Smooth muscle cell (in vitro differentiated cells): ENCODE data around the gene GPR61. TPM values are rescaled to one million over a fixed set of nuclear protein-coding genes. Genes with fewer than 3 reads are reported as not detected.
A peak's percentile ranks its signal among the peaks of the same experiment; 100 is the strongest.

Source experiments
- DNase-seq: peaks from one replicate; lab custom pipeline; 2025; ENCODE audit not compliant: unreplicated experiment; lab: John Stamatoyannopoulos, UW
- H2AFZ ChIP-seq: fragments of 200-600 bp; sonication (generic); 2 replicates; pipeline ENCODE4 v1.6.0; 2016; ENCODE audit warnings: antibody characterized with exemption, low read depth, mild to moderate bottlenecking
- H3F3A ChIP-seq: fragments of 200-600 bp; sonication (generic); 2 replicates; pipeline ENCODE4 v1.6.0; 2017; ENCODE audit warnings: antibody characterized with exemption, low read depth
- H3K27ac ChIP-seq: fragments of 200-600 bp; sonication (generic); 2 replicates; pipeline ENCODE4 v1.5.1; 2016; ENCODE audit warnings: low read depth, mild to moderate bottlenecking
- H3K27me3 ChIP-seq: fragments of 200-600 bp; sonication (generic); 2 replicates; pipeline ENCODE4 v1.6.1; 2016; ENCODE audit warnings: low read depth, mild to moderate bottlenecking
- H3K36me3 ChIP-seq: fragments of 200-600 bp; sonication (generic); 2 replicates; pipeline ENCODE4 v1.5.1; 2016; ENCODE audit warnings: low read depth
- H3K4me1 ChIP-seq: fragments of 200-600 bp; sonication (generic); 2 replicates; pipeline ENCODE4 v1.5.1; 2016; ENCODE audit warnings: low read depth
- H3K4me2 ChIP-seq: fragments of 200-600 bp; sonication (generic); 2 replicates; pipeline ENCODE4 v1.6.0; 2016; ENCODE audit warnings: mild to moderate bottlenecking
- H3K4me3 ChIP-seq: fragments of 200-600 bp; sonication (generic); 2 replicates; pipeline ENCODE4 v1.5.1; 2016; ENCODE audit warnings: mild to moderate bottlenecking
- H3K79me2 ChIP-seq: fragments of 200-600 bp; sonication (generic); 2 replicates; pipeline ENCODE4 v1.6.0; 2016; ENCODE audit warnings: low read depth, mild to moderate bottlenecking
- H3K9ac ChIP-seq: fragments of 200-600 bp; sonication (generic); 2 replicates; pipeline ENCODE4 v1.6.0; 2016; ENCODE audit warnings: low read depth
- H3K9me3 ChIP-seq: fragments of 200-600 bp; sonication (generic); replicated peaks from 2 replicates; pipeline ENCODE4 v1.5.1; 2016; ENCODE audit warnings: low read depth
- H4K20me1 ChIP-seq: fragments of 200-600 bp; sonication (generic); 2 replicates; pipeline ENCODE4 v1.6.0; 2016; ENCODE audit warnings: low read depth
- WGBS: methylation state at CpG from one replicate; pipeline ENCODE4 v1.1.7; 2016; ENCODE audit warnings: low lambda C conversion rate; 5-methylcytosine and 5-hydroxymethylcytosine counted together
- polyA plus RNA-seq: library from polyadenylated mRNA; unstranded; fragments of >200 nt; fragmentation: Nextera tagmentation; extraction: Ambion mirVana; gene quantifications from 2 replicates; pipeline ENCODE4 v1.2.1, GENCODE V29; 2016
- total RNA-seq: library from RNA; depleted of rRNA; stranded (reverse); fragments of >200 nt; gene quantifications from 2 replicates; pipeline ENCODE4 v1.2.3, GENCODE V29; 2014
- TF ChIP-seq, protein P1 (sequence below): fragments of 200-600 bp; sonication (generic); IDR thresholded peaks from 2 replicates; pipeline ENCODE4 v1.5.1; 2017; ENCODE audit warnings: borderline replicate concordance, mild to moderate bottlenecking, antibody characterized with exemption; ENCODE audit not compliant: insufficient read depth, poor library complexity, severe bottlenecking

Gene GPR61
- total and polyA plus RNA-seq, 2 experiments from 2014 or later: 0.37 TPM; not detected in 1

DNA sequence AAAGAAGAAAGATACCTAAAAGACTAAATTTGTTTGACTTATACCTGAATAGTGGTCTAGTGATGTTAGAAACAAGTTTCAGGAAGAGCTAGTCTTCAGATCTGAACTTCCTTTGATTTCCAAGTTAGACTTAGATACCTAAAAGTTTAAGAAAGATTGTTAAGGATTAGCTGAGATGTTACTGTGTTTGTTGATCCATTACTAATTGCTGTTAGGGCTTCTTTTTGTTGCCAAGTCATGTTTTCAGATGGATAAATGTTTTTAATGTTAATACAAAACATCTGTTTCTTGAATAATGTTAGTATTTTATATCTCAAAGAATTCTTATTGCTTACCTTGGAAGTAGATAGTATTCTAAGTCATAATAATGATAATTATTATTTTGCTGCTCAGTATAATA, 20.3 kb downstream of the GPR61 start:
- DNase-seq: no peak
- Histone ChIP-seq H3K4me3 (no peak overlapping the region), H2AFZ (no peak overlapping the region), H3K27me3 (no peaks in the 10 kb centered on the region), H3K79me2 (peaks cover 100% of the 10 kb centered on the region), H3K4me2 (no peak overlapping the region), H3K36me3 (no peaks in the 10 kb centered on the region), H3K27ac (no peak overlapping the region), H4K20me1 (peaks cover 100% of the 10 kb centered on the region), H3K9me3 (no peaks in the 10 kb centered on the region), H3K4me1 (peaks cover 34% of the 10 kb centered on the region), H3K9ac (no peak overlapping the region), H3F3A (peaks cover 18% of the 10 kb centered on the region)
- TF ChIP-seq, protein P1, sequence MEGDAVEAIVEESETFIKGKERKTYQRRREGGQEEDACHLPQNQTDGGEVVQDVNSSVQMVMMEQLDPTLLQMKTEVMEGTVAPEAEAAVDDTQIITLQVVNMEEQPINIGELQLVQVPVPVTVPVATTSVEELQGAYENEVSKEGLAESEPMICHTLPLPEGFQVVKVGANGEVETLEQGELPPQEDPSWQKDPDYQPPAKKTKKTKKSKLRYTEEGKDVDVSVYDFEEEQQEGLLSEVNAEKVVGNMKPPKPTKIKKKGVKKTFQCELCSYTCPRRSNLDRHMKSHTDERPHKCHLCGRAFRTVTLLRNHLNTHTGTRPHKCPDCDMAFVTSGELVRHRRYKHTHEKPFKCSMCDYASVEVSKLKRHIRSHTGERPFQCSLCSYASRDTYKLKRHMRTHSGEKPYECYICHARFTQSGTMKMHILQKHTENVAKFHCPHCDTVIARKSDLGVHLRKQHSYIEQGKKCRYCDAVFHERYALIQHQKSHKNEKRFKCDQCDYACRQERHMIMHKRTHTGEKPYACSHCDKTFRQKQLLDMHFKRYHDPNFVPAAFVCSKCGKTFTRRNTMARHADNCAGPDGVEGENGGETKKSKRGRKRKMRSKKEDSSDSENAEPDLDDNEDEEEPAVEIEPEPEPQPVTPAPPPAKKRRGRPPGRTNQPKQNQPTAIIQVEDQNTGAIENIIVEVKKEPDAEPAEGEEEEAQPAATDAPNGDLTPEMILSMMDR: no peak

DNA sequence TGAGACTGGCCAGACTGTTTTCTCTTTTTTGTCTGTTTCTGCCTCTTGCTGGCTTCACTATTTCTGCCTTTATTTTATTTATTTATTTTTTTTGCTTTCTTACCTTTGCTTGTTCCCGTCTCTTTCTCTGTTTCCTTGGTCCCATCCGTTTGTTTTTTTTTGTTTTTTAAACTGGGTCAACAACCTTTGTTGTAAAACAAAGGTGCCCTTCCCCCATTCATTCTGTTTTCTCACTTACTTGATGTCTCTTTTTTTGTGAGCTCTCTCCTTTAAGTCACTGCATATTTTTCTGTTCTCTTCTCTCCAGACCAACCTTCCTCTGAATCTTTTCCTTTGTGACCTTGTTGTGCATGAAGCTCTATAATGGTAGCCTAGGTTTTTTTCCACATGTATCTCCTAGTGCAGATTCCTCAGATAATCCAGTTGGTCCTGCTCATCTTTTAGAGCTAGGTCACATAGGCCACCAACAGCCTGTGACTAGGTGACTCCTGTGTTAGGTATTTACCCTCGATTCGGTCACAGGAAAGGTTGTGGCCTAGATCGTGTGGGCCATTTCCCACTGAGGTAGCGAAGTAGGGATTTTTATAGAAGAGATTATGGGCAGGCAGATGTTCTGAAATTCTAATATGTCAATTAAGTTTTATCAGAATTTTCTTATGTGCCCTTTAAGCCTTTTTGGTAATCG, 24.7 kb downstream of the GPR61 start:
- Histone ChIP-seq H4K20me1 (peaks cover 100% of the 10 kb centered on the region), H3K9ac (no peak overlapping the region)
- no peak for DNase-seq

DNA sequence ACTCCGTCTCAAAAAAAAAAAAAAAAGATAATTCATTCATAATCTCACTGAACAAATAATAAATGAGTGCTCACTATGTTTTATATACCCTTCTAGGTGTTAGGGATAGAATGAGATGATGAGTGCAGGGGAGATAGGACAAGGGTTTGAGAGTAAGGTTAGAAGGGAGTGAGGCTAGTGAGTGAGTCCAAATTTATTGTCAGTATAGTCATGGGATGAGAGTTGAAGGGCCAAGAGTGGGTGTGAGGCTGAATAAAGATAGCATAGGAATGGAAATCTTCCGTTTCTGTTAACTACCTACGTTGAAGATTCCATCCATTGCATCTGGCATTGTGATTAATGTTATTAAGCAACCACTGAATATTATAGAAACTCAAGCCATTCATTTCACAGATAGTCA, 25.6 kb downstream of the GPR61 start:
- Histone ChIP-seq H2AFZ (no peak overlapping the region), H3K79me2 (peaks cover 100% of the 10 kb centered on the region), H3K27ac (peak overlapping the region; percentile 81), H3K9me3 (no peaks in the 10 kb centered on the region), H3K9ac (no peak overlapping the region), H3F3A (peaks cover 21% of the 10 kb centered on the region), H3K36me3 (no peaks in the 10 kb centered on the region), H3K4me3 (no peak overlapping the region), H3K4me2 (peak overlapping the region; percentile 55), H4K20me1 (peaks cover 100% of the 10 kb centered on the region), H3K4me1 (peaks cover 46% of the 10 kb centered on the region), H3K27me3 (no peaks in the 10 kb centered on the region)
- TF ChIP-seq, protein P1: no peak
- DNase-seq: no peak
- 75% methylated on average over 3 of the region's 3 CpGs for WGBS

More for the DNA sequence above, 24.7 kb downstream of the GPR61 start:
- WGBS: 50% methylated on average over 7 of the region's 7 CpGs
- no peaks in the 10 kb centered on the region for H3K9me3 ChIP-seq
- peaks cover 38% of the 10 kb centered on the region for H3K4me1 ChIP-seq
- H2AFZ ChIP-seq: no peak overlapping the region
- H3K4me3 ChIP-seq: no peak overlapping the region
- no peaks in the 10 kb centered on the region for H3K27me3 ChIP-seq
- H3K4me2 ChIP-seq: peak overlapping the region; percentile 55
- TF ChIP-seq, protein P1: no peak
- no peaks in the 10 kb centered on the region for H3K36me3 ChIP-seq
- peaks cover 100% of the 10 kb centered on the region for H3K79me2 ChIP-seq
- peak overlapping the region; percentile 81 for H3K27ac ChIP-seq
- H3F3A ChIP-seq: peaks cover 21% of the 10 kb centered on the region

DNA sequence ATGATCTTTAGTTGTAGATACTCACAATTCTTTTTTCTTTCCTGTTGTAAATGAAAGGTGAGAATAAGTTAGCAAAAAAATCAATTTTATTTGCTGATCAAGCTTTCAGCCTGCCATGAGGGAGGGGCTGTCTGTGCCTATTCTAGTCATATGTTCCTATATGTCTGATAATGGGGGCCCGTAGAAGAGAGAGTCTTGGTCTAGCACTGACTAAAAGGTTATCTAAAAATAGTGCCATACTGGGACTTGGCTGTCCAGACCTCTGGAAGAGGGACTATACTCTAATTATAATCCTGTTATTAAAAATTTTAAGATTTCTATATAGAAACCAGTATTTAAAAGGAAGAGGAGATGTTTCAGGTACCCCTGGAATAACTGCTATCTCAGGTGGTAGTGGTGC, 27.3 kb downstream of the GPR61 start:
- Histone ChIP-seq H3K4me3 (no peak overlapping the region), H3K9ac (no peak overlapping the region), H3K79me2 (peaks cover 100% of the 10 kb centered on the region), H3K27ac (no peak overlapping the region), H3K27me3 (no peaks in the 10 kb centered on the region), H3K4me1 (peaks cover 43% of the 10 kb centered on the region), H3K4me2 (no peak overlapping the region), H3F3A (peaks cover 18% of the 10 kb centered on the region), H3K9me3 (no peaks in the 10 kb centered on the region), H3K36me3 (no peaks in the 10 kb centered on the region), H4K20me1 (peaks cover 100% of the 10 kb centered on the region), H2AFZ (no peak overlapping the region)
- 85% methylated on average over 1 of the region's 1 CpG for WGBS
- DNase-seq: no peak
- TF ChIP-seq, protein P1: no peak
